H1 (cell line): ENCODE results near the gene LPIN2. TPM values are rescaled to one million over a fixed set of nuclear protein-coding genes. Genes with fewer than 3 reads are reported as not detected.

Experiments
- CTCF ChIA-PET: fragments of 300-600 bp; sonication (Branson Sonifier 250); formaldehyde crosslinking; loops from one replicate; lab custom pipeline; 2021; ENCODE audit not compliant: partially characterized antibody; lab: Charles Lee
- POLR2A ChIA-PET: fragments of 300-600 bp; sonication (Branson Sonifier 250); formaldehyde crosslinking; loops from one replicate; lab custom pipeline; 2021; ENCODE audit warnings: inconsistent platforms; ENCODE audit not compliant: partially characterized antibody; lab: Charles Lee
- DNase-seq, 2 experiments: peaks; one replicate each; pipeline versions ENCODE4 v3.0.0 to v3.0.0-alpha.2; 2010 to 2022; ENCODE audit warnings: low spot score in 2 of 2, low read depth in 1 of 2, mixed read lengths in 1 of 2
- FAIRE-seq: peaks from 2 replicates; lab custom pipeline; 2011; peaks lifted over from hg19 to GRCh38; lab: Jason Lieb, UNC
- H2AFZ ChIP-seq: 2 replicates; pipeline ENCODE4 v1.8.1; 2012; ENCODE audit warnings: low read length, inconsistent platforms
- H2AK5ac ChIP-seq: 2 replicates; pipeline ENCODE4 v1.6.1; 2013; ENCODE audit warnings: low read depth, low read length
- H2BK120ac ChIP-seq: replicated peaks from 2 replicates; pipeline ENCODE3; 2013; ENCODE audit warnings: low read depth, low read length, inconsistent platforms
- H2BK12ac ChIP-seq: 2 replicates; pipeline ENCODE4 v1.6.1; 2013; ENCODE audit warnings: low read depth, low read length
- H2BK15ac ChIP-seq: 2 replicates; pipeline ENCODE4 v1.6.1; 2013; ENCODE audit warnings: low read length
- H2BK20ac ChIP-seq: 2 replicates; pipeline ENCODE4 v1.6.1; 2013; ENCODE audit warnings: low read length
- H2BK5ac ChIP-seq: 2 replicates; pipeline ENCODE4 v1.6.1; 2013; ENCODE audit warnings: low read depth, low read length
- H3K14ac ChIP-seq: 2 replicates; pipeline ENCODE4 v1.6.1; 2013; ENCODE audit warnings: inconsistent platforms; ENCODE audit not compliant: insufficient read length
- H3K18ac ChIP-seq: 2 replicates; pipeline ENCODE4 v1.6.1; 2013; ENCODE audit warnings: low read length; ENCODE audit errors: extremely low read depth
- H3K23ac ChIP-seq: 2 replicates; pipeline ENCODE4 v1.6.1; 2013; ENCODE audit warnings: inconsistent platforms; ENCODE audit not compliant: insufficient read length
- H3K23me2 ChIP-seq: 2 replicates; pipeline ENCODE4 v1.6.1; 2013; ENCODE audit warnings: low read depth, low read length
- H3K27ac ChIP-seq: 2 replicates; pipeline ENCODE4 v1.6.1; 2011; ENCODE audit warnings: low read depth, low read length, inconsistent platforms
- H3K27me3 ChIP-seq, 4 experiments: replicated peaks in 1 of 4; 1 replicate in 1 of 4; 2 replicates in 3 of 4; pipeline versions ENCODE4 v1.6.1 to v1.8.1; 2011 to 2013; ENCODE audit warnings: low read length in 3 of 4, mild to moderate bottlenecking in 3 of 4, inconsistent platforms in 2 of 4, mixed read lengths in 2 of 4, moderate library complexity in 1 of 4; ENCODE audit not compliant: control insufficient read depth in 3 of 4, insufficient read depth in 3 of 4; ENCODE audit errors: extremely low read depth in 1 of 4
- H3K36me3 ChIP-seq, 4 experiments: 2 replicates each; pipeline versions ENCODE4 v1.6.1 to v1.8.1; 2011 to 2013; ENCODE audit warnings: mild to moderate bottlenecking in 4 of 4, low read length in 3 of 4, moderate library complexity in 2 of 4, control low read depth in 1 of 4, inconsistent platforms in 1 of 4; ENCODE audit not compliant: insufficient read depth in 4 of 4, control insufficient read depth in 2 of 4
- H3K4ac ChIP-seq: replicated peaks from 2 replicates; pipeline ENCODE3; 2013; ENCODE audit warnings: low read length, low read depth, mixed read lengths, inconsistent platforms; ENCODE audit not compliant: insufficient read length
- H3K4me1 ChIP-seq, 4 experiments: replicated peaks in 1 of 4; 1 replicate in 1 of 4; 2 replicates in 3 of 4; pipeline versions ENCODE4 v1.6.1 to v1.8.1; 2011 to 2013; ENCODE audit warnings: low read length in 3 of 4, inconsistent platforms in 2 of 4, mixed read lengths in 1 of 4; ENCODE audit not compliant: insufficient read depth in 4 of 4, control insufficient read depth in 3 of 4
- H3K4me2 ChIP-seq, 2 experiments: 2 replicates each; pipeline versions ENCODE4 v1.6.1 to v1.8.1; 2011 to 2013; ENCODE audit warnings: low read depth in 2 of 2, low read length in 2 of 2, control low read depth in 1 of 2, inconsistent platforms in 1 of 2, mild to moderate bottlenecking in 1 of 2; ENCODE audit not compliant: insufficient read depth in 1 of 2
- H3K4me3 ChIP-seq, 4 experiments: fragments of 200-600, 300-600 bp in 1 of 4; sonication (generic), shearing (Covaris generic), sonication (Bioruptor Twin) in 1 of 4; 2 replicates each; pipeline versions ENCODE4 v1.5.1 to v1.8.1; 2011 to 2016; ENCODE audit warnings: low read length in 4 of 4, low read depth in 3 of 4, control low read depth in 2 of 4, inconsistent platforms in 2 of 4, mild to moderate bottlenecking in 2 of 4, mixed read lengths in 1 of 4, moderate library complexity in 1 of 4; ENCODE audit not compliant: insufficient read depth in 2 of 4; ENCODE audit errors: extremely low read depth in 1 of 4
- H3K56ac ChIP-seq: replicated peaks from 2 replicates; pipeline ENCODE3; 2013; ENCODE audit warnings: low read depth, mild to moderate bottlenecking, mixed read lengths, low read length, inconsistent platforms; ENCODE audit not compliant: insufficient read length
- H3K79me1 ChIP-seq: 2 replicates; pipeline ENCODE4 v1.6.1; 2013; ENCODE audit warnings: low read depth, low read length, control low read depth
- H3K79me2 ChIP-seq, 2 experiments: 2 replicates each; pipeline versions ENCODE4 v1.6.1 to v1.8.1; 2012 to 2013; ENCODE audit warnings: low read length in 2 of 2, mild to moderate bottlenecking in 2 of 2, inconsistent platforms in 1 of 2; ENCODE audit not compliant: insufficient read depth in 2 of 2, control insufficient read depth in 1 of 2
- H3K9ac ChIP-seq, 4 experiments: replicated peaks in 1 of 4; 1 replicate in 1 of 4; 2 replicates in 3 of 4; pipeline versions ENCODE4 v1.6.1 to v1.8.1; 2011 to 2013; ENCODE audit warnings: low read depth in 3 of 4, low read length in 3 of 4, control low read depth in 2 of 4, mild to moderate bottlenecking in 2 of 4, moderate library complexity in 2 of 4, inconsistent platforms in 1 of 4; ENCODE audit errors: extremely low read depth in 1 of 4
- H3K9me3 ChIP-seq, 2 experiments: 2 replicates each; pipeline versions ENCODE4 v1.6.1 to v1.8.1; 2012 to 2013; ENCODE audit warnings: mild to moderate bottlenecking in 2 of 2, moderate library complexity in 2 of 2, control low read depth in 1 of 2, inconsistent platforms in 1 of 2, low read depth in 1 of 2, low read length in 1 of 2, mixed read lengths in 1 of 2; ENCODE audit not compliant: insufficient read depth in 2 of 2
- H4K20me1 ChIP-seq, 2 experiments: replicated peaks in 1 of 2; 2 replicates each; pipeline versions ENCODE3 to v1.8.1; 2011 to 2013; ENCODE audit warnings: inconsistent platforms in 2 of 2, low read length in 2 of 2, mild to moderate bottlenecking in 1 of 2; ENCODE audit not compliant: insufficient read depth in 2 of 2, control insufficient read depth in 1 of 2
- H4K5ac ChIP-seq: 2 replicates; pipeline ENCODE4 v1.6.1; 2013; ENCODE audit warnings: low read length, low read depth, mixed read lengths, inconsistent platforms; ENCODE audit not compliant: insufficient read length
- H4K8ac ChIP-seq: 2 replicates; pipeline ENCODE4 v1.8.0; 2013; ENCODE audit warnings: mild to moderate bottlenecking, moderate library complexity, low read length, inconsistent platforms; ENCODE audit not compliant: insufficient read depth; ENCODE audit errors: extremely low read depth
- H4K91ac ChIP-seq: replicated peaks from 2 replicates; pipeline ENCODE3; 2013; ENCODE audit warnings: low read length, mixed read lengths, inconsistent platforms; ENCODE audit not compliant: insufficient read length
- CEBPB ChIP-seq: IDR thresholded peaks from 2 replicates; pipeline ENCODE4 v1.6.1; 2012; ENCODE audit warnings: low read depth, low read length
- FOSL1 ChIP-seq: IDR thresholded peaks from 2 replicates; pipeline ENCODE4 v1.6.1; 2011; ENCODE audit warnings: mild to moderate bottlenecking, low read depth, low read length, moderate library complexity; ENCODE audit not compliant: insufficient read depth
- GABPA ChIP-seq: IDR thresholded peaks from 2 replicates; pipeline ENCODE4 v1.6.1; 2011; ENCODE audit warnings: mild to moderate bottlenecking, low read length, moderate library complexity, borderline replicate concordance; ENCODE audit not compliant: insufficient read depth
- GTF2F1 ChIP-seq: IDR thresholded peaks from 2 replicates; pipeline ENCODE4 v1.6.1; 2012; ENCODE audit warnings: low read depth, low read length, improper control_type of control experiment, borderline replicate concordance
- HDAC2 ChIP-seq, 2 experiments: fragments of 300-600 bp in 1 of 2; sonication (generic) in 1 of 2; IDR thresholded peaks; 2 replicates each; pipeline ENCODE4 v1.6.1; 2011 to 2012; ENCODE audit warnings: low read depth in 2 of 2, low read length in 2 of 2, mild to moderate bottlenecking in 2 of 2, moderate library complexity in 2 of 2, borderline replicate concordance in 1 of 2, inconsistent platforms in 1 of 2
- JUND ChIP-seq: IDR thresholded peaks from 2 replicates; pipeline ENCODE4 v1.6.1; 2011; ENCODE audit warnings: mild to moderate bottlenecking, improper control_type of control experiment, low read length
- KDM1A ChIP-seq: fragments of 200-600, 300-600 bp; sonication (generic); IDR thresholded peaks from 2 replicates; pipeline ENCODE4 v1.7.1; 2016; ENCODE audit warnings: mild to moderate bottlenecking, low read length, borderline replicate concordance
- MAFK ChIP-seq: IDR thresholded peaks from 2 replicates; pipeline ENCODE4 v1.6.1; 2012; ENCODE audit warnings: low read depth, mild to moderate bottlenecking, improper control_type of control experiment, low read length
- RXRA ChIP-seq: IDR thresholded peaks from 2 replicates; pipeline ENCODE4 v1.6.1; 2011; ENCODE audit warnings: low read depth, mild to moderate bottlenecking, low read length, moderate library complexity; ENCODE audit not compliant: insufficient read depth
- SIX5 ChIP-seq: IDR thresholded peaks from 2 replicates; pipeline ENCODE4 v1.6.1; 2011; ENCODE audit warnings: mild to moderate bottlenecking, low read depth, low read length
- SRF ChIP-seq: IDR thresholded peaks from 2 replicates; pipeline ENCODE4 v1.6.1; 2011; ENCODE audit warnings: mild to moderate bottlenecking, low read depth, low read length, moderate library complexity
- YY1 ChIP-seq: IDR thresholded peaks from 2 replicates; pipeline ENCODE4 v1.6.1; 2011; ENCODE audit warnings: low read depth, mild to moderate bottlenecking, low read length
- WGBS, 2 experiments: shearing (Covaris generic) in 1 of 2; methylation state at CpG; one replicate each; pipeline versions ENCODE4 v1.1.6 to v1.1.7; 2013 to 2015; ENCODE audit warnings: low lambda C conversion rate in 2 of 2, mixed read lengths in 2 of 2, inconsistent platforms in 1 of 2, low coverage in 1 of 2, missing lambda C conversion rate in 1 of 2; ENCODE audit not compliant: insufficient replicate concordance in 2 of 2, insufficient coverage in 1 of 2, insufficient read length in 1 of 2; ENCODE audit errors: extremely low coverage in 1 of 2, missing lambda C conversion rate in 1 of 2; 5-methylcytosine and 5-hydroxymethylcytosine counted together
- polyA plus RNA-seq, 7 experiments: library from polyadenylated mRNA; depleted of rRNA in 3 of 7; stranded (reverse) in 5 of 7; unstranded in 2 of 7; fragments of >200 nt in 5 of 7; fragments of 200-250 nt in 2 of 7; gene quantifications; 1 replicate in 5 of 7; 2 replicates in 1 of 7; 4 replicates in 1 of 7; pipeline versions ENCODE4 v1.2.1 to v1.2.3, GENCODE V29; 2011 to 2013; ENCODE audit warnings: missing spikeins in 2 of 7, mixed read lengths in 2 of 7
- total RNA-seq: library from RNA; stranded (reverse); fragmentation: NEBNext Ultra II Directional; extraction: Animal tissue kit (Norgen Biotek cat#: 25700); gene quantifications from 2 replicates; pipeline ENCODE4 v1.2.1, GENCODE V29; 2021
- TF ChIP-seq, protein P1 (sequence below): IDR thresholded peaks from 2 replicates; pipeline ENCODE4 v1.6.1; 2011; ENCODE audit warnings: low read length, improper control_type of control experiment

Gene LPIN2
- total and polyA plus RNA-seq, 2 of the 8 experiments (the other 6 are each of a cell fraction or from before 2014, with no cell fraction given): 7.4 to 14.2 TPM

DNA sequence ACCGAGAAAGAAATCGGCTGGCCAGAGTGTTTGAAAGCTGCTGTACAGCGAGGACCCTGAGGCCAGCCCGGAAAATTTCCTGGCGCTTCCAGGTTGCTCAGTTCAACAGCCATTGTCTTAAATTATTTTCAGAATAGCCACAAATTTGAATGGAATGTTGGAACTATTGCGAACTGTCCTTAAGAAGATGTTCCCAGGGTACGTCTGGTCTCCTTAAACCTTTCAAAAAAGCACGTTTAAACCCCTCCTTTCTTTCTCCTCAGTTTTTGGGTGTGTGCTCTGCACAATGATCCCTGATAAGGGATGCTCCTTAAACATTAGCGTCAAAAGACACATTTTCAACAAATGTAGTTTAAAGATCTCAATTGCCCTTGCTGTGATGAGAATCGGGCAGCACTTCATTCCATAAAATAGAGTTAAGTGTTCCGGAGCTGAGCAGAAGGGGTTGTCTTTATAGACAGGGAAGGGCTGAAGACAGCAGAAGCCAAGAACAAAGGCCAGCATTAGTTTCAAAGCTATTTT lies 14.5 kb upstream of the LPIN2 start:
- POLR2A ChIA-PET: interaction anchor here (0.5 kb wide), 1 partner anchor 1344 kb away, joined by 3 read pairs; no protein-coding TSS in a partner anchor
- FAIRE-seq: no peak
- TF ChIP-seq, protein P1, sequence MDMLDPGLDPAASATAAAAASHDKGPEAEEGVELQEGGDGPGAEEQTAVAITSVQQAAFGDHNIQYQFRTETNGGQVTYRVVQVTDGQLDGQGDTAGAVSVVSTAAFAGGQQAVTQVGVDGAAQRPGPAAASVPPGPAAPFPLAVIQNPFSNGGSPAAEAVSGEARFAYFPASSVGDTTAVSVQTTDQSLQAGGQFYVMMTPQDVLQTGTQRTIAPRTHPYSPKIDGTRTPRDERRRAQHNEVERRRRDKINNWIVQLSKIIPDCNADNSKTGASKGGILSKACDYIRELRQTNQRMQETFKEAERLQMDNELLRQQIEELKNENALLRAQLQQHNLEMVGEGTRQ: no peak
- TF ChIP-seq FOSL1 (no peak), GABPA (no peak), MAFK (no peak), YY1 (no peak), SIX5 (no peak), JUND (no peak), GTF2F1 (no peak), CEBPB (no peak), RXRA (no peak), SRF (no peak), HDAC2 (IDR thresholded peaks at IDR 0.05; ENCODE audit: borderline replicate concordance in 1 of 2, low read depth in 2 of 2, low read length in 2 of 2) (no peak), KDM1A (no peak)

More for the DNA sequence above, 14.5 kb upstream of the LPIN2 start:
- Histone ChIP-seq H2AK5ac (no peak overlapping the region), H2AFZ (no peak overlapping the region), H3K18ac (no peak overlapping the region), H3K23ac (no peak overlapping the region), H3K27me3 (no peaks in the 10 kb centered on the region), H2BK20ac (no peak overlapping the region), H4K91ac (no peak overlapping the region), H2BK15ac (no peak overlapping the region), H3K79me2 (no peaks in the 10 kb centered on the region), H2BK5ac (no peak overlapping the region), H3K14ac (no peak overlapping the region), H3K27ac (no peak overlapping the region), H2BK12ac (no peak overlapping the region), H3K9me3 (no peaks in the 10 kb centered on the region), H4K5ac (no peak overlapping the region), H4K8ac (no peak overlapping the region), H2BK120ac (no peak overlapping the region), H4K20me1 (no peaks in the 10 kb centered on the region), H3K9ac (no peak overlapping the region), H3K36me3 (no peaks in the 10 kb centered on the region), H3K4ac (no peak overlapping the region), H3K4me2 (no peak overlapping the region), H3K4me1 (peaks cover 0 to 2% (median 0%) of the 10 kb centered on the region in 4 experiments; a peak in 1 of 7 replicates), H3K4me3 (no peak overlapping the region), H3K79me1 (no peaks in the 10 kb centered on the region), H3K56ac (no peak overlapping the region), H3K23me2 (no peaks in the 10 kb centered on the region)
- DNase-seq: no peak
- CTCF ChIA-PET: interaction anchor here (1.6 kb wide), 1 partner anchor 33 kb away, joined by 4 read pairs; no protein-coding TSS in a partner anchor
- WGBS, 2 experiments: 87% methylated on average over 11 of the region's 11 CpGs; no CpG with 5 or more reads in 1 of the 2 experiments
